GM18861 (cell line): ENCODE data around the gene CTSA.
"Not testable (repeated sequence)": the region's sequence is repeated elsewhere in the genome, so short reads cannot be mapped to it uniquely, and the experiment has no call there.

Experiments
- ATAC-seq: cut with Tn5 transposase; IDR thresholded peaks from one replicate; pipeline ENCODE4 v1.9.1; 2021; ENCODE audit not compliant: unreplicated experiment

Gene CTSA

DNA sequence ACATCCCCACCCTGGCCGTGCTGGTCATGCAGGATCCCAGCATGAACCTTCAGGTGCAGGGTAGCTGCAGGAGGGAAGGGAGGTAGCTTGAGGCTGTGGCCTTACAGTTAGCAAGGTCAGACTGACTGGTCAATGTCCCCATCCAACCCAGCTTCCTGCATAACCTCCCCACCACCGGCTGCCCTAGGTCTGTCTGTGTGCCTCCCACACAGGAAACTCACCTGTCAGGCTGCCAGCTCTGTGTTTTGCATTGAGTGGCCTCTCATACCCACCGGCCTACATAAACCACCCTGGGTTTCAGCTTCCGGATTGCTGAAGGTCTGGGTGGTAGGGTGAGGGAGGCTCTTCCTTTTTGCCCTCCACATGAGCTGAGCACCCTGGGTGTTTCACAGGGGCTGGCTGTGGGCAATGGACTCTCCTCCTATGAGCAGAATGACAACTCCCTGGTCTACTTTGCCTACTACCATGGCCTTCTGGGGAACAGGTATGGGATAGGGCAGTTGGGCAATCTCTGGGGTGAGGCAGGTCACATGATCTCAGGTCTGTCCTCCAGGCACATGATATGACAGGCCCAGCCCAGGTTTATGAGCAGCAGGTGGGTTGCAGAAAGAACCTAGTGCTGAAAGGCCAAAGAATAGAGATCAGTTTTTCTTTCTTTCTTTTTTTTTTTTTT is 1.8 kb downstream of the CTSA start:
- no peak for ATAC-seq

DNA sequence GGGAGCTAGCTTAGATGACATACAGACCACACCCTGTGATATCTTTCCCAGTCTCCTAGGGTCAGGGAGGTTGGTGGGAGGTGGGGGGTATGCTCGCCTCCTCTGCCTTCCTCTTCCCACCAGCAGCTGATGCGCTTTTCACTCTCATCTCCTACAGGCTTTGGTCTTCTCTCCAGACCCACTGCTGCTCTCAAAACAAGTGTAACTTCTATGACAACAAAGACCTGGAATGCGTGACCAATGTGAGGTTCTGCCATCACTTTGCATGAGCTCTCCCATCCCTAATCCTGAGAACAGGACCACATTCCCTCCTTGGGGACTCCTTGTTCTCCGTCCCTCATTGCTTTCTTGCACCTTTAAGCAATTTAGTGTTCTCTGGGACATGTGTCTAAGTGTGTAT is 2.7 kb downstream of the CTSA start:
- ATAC-seq = no peak

DNA sequence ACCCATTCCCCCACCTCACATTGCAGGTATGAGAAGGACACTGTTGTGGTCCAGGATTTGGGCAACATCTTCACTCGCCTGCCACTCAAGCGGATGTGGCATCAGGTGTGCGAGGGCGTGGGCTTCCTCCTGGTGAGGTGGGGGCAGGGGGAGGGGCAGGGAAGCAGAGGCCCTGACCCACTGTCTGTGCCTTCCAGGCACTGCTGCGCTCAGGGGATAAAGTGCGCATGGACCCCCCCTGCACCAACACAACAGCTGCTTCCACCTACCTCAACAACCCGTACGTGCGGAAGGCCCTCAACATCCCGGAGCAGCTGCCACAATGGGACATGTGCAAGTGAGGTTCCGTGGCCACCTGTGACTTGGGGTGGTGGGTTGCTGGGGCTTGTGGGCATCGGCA is 3.7 kb downstream of the CTSA start:
- no peak for ATAC-seq

DNA sequence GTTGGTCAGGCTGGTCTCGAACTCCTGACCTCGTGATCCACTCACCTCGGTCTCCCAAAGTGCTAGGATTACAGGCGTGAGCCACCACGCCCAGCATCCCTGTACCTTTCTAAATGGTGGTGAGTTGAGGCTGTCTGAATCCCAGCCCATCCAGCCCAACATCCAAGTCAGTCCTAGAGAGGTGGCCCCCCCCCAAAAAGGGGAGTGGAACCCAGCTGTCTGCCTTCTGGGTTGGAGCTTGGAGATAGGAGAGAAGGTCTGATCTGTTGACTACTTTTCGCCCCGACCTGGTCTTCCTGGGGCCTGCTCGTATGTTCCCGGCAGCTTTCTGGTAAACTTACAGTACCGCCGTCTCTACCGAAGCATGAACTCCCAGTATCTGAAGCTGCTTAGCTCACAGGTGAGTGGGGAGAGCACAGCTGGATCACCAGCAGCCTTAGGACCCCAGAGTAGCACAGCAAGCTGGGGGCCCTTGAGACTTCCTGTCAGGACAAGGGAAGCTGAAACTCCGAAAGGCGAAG is 5.6 kb downstream of the CTSA start:
- no peak for ATAC-seq

DNA sequence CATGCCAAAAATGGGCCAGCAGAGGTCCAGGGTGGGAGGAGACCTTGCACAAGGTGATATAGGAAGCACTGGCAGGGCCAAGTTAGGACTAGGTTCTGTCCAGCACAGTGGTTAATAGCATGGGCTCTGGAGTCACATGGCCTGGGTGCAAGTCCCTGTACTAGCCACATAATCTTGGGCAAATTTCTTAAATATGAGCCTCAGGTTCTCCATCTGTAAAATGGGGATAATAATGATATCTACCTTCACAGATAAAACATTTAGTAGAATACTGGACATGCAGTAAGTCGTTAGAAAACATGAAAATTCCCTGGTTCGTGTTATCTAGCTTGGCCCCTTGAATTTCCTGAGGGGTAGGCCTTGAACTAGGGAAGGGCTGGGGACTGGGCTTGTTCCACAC is 6.2 kb downstream of the CTSA start:
- no peak for ATAC-seq

DNA sequence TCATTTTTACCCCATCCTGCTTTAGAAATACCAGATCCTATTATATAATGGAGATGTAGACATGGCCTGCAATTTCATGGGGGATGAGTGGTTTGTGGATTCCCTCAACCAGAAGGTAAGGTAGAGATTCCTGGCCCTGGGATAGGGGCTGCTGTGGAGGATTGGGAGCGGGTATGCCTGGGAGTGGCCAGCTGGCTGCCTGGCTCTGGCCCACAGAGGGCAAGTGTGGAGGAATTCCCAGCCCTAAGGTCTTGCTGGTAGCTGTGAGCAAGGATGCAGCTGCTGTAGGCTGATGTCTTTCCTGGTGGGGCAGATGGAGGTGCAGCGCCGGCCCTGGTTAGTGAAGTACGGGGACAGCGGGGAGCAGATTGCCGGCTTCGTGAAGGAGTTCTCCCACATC is 6.6 kb downstream of the CTSA start:
- ATAC-seq = no peak

DNA sequence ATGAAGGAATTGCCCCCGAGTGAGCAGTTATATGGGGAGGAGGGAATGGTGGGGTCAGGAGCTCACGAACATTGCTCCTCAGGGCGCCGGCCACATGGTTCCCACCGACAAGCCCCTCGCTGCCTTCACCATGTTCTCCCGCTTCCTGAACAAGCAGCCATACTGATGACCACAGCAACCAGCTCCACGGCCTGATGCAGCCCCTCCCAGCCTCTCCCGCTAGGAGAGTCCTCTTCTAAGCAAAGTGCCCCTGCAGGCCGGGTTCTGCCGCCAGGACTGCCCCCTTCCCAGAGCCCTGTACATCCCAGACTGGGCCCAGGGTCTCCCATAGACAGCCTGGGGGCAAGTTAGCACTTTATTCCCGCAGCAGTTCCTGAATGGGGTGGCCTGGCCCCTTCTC is 7.2 kb downstream of the CTSA start:
- no peak for ATAC-seq

DNA sequence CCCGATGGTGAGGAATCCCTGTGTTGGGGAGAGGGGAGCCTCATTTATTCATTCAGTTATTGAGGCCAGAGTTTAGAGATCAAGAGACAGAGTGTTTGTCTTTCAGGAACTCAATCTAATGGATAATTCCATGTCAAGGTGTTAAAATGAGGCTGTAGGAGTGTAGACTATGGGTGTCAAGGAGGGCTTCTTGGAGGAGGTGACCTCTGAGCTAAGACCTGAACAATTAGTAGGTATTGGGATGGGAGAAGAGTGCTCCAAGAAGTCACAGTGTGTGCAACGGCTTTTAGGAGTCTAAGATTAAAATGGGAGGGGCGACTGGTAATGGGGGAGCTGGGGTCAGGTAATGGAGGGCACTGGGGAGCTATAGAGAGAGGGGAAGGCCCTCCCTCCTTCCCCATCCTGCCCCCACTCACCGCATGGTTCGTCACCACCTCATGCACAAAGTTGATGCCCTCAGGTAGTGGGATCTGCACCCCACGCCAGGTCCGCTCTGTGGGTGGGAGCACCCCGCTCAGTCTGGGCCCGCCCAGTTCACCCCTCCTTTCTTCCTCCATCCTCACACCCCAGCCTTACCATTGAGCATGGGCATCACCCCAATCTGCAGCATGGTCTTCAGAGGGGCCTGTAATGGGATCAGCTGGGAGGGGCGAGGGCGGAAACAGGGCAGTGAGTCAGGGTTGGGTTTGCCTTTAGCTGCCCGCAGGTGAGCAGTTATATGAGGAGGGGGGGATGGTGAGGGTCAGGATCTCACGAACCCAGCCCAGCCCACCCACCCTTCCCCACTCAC is 8.1 kb downstream of the CTSA start:
- no peak for ATAC-seq

DNA sequence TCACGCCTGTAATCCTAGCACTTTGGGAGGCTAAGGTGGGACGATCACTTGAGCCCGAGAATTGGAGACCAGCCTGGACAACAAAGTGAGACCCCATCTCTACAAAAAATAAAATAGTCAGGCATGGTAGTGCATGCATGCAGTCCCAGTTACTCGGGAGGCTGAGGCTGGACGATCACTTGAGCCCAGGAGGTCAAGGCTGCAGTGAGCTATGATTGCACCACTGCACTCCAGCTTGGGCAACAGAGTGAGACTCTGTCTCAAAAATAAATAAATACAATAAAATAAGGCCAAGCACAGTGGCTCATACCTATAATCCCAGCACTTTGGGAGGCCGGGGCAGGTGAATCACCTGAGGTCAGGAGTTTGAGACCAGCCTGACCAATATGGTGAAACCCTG is 10.2 kb downstream of the CTSA start:
- ATAC-seq = not testable (repeated sequence)

DNA sequence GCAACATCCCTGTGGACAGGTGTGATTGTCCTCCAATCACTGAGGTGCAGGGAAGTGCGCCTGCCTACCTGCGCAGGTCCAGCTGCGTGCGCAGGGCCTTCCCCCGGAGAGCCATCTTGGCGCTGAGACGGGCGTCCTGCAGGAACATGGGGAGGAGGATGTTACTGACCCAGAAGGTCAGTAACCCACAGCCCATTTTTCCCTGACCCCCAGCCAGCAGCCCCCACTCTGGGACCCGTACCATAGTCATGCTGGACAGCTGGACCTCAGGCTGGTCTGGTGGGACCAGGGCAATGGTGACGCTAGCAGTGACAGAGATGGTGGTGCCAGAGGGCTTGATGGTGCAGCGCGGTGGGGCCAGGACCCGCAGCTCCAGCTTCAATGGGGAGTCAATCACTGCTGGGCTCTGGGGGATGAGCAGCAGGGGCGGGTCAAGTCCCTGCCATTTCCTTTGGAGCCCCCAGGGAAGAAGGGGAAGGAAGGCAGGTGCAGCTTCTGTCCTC is 11.1 kb downstream of the CTSA start:
- no peak for ATAC-seq

DNA sequence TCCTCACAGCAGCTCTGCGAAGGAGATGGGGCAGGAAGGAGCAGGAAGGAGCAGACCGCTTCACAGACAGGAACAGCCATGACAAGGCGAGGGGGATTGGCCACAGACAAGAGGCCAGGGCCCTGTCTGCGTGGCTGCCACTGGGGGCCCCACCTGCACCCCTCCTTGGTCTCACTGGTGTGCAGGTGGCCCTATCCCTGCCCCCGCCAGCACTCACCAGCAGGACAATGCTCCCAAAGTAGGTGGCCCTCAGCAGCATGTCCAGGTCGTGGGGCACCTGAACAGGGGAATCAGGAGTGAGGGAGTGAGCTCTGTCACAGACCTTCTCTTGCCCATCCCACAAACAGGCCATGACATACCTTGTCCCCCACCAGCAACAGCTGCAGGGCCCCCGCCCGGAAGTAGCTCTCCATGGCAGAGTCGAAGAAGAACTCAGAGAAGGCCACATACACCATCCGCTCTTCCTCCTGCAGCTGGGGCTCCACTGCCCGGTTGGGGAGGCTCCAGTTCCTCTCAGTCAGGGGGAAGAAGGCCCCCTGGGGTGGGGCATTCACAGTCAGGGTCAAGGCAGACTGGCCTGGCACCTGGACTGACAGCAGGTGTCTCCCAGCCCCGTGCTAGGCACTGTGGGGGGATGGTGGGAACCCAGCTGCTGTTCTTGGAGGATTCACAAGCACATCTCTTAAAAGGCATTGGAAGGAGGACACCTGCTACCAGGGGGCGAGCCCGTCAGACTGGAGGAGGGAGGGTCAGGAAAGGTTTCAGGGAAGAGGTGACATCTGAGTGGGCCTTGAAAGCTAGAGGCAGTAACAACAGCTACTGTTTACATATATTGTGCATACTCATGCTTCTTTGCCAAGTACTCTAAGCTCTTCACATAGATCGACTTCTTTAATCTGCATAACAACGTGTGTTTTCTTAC is 13.7 kb downstream of the CTSA start:
- no peak for ATAC-seq

DNA sequence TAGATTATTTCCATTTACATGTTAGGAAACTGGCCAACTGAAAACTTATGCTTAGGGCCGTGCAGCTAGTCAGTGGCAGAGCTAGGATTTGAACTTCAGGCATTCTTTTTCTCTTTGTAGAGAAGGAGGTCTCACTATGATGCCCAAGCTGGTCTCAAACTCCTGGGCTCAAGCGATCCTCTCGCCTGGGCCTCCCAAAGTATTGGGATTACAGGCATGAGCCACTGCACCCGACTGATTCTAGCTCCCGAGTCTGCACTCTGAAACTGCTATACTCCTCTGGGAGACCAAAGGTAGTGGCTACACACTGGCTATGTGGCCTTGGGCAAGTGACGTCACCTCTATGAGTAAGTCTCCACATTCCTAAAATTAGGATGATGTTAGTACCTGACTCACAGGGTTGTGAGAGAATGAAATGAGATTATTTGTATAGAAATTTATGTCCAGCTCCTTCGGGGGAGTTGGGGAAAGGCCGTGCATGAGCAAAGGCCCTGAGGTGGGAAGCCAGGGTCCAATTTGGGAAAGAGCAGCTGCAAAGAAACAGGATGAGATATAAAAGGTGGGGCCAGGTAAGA is 14.5 kb downstream of the CTSA start:
- no peak for ATAC-seq

DNA sequence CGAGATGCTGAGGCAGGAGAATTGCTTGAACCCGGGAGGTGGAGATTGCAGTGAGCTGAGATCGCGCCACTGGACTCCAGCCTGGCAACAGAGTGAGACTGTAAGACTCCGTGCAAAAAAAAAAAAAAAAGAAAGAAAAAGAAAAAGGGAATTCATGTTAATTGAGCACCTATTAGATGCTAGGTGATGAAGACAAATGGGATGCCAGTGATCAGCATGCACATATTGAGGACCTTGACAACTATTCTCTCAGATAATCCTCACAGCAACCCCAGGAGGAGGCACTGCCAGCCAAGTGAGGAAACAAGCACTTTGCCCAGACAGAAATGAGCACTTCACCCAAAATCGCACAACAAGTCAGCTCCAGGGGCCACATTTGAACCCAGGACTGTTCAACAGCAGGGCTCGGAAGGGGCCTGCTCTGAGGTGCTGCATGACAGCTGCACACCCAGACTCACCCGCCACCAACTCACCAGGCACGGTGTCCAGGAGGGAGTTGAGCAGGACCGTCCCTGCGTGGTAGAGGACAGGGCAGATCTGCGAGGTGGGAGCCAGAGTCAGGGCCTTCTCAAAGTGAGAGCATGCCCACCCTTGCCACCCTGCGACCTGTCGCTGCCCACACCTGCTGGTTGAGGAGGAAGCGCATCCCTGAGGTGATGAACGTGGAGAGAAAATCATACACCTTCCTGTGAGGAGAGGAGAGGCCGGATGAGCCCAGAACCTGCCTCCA is 16.2 kb downstream of the CTSA start:
- no peak for ATAC-seq

DNA sequence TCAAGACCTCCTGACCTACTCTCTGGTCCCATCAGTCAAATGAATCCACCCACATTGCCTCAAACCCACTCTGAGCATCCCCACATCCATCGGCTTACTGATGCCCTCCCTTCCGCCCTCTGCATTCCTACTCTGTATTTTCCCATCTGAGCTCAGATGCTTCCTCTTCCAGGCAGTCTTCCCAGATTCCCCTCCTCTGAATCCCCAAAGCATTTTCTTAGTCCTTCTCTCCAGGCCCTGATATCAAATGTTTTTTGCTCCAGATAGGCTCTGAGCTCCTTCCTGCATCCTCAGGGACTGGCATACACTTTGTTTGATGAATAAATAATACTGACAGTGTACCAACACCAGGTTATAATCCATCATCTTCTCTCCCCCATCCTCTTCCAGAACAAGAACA is 16.9 kb downstream of the CTSA start:
- no peak for ATAC-seq

DNA sequence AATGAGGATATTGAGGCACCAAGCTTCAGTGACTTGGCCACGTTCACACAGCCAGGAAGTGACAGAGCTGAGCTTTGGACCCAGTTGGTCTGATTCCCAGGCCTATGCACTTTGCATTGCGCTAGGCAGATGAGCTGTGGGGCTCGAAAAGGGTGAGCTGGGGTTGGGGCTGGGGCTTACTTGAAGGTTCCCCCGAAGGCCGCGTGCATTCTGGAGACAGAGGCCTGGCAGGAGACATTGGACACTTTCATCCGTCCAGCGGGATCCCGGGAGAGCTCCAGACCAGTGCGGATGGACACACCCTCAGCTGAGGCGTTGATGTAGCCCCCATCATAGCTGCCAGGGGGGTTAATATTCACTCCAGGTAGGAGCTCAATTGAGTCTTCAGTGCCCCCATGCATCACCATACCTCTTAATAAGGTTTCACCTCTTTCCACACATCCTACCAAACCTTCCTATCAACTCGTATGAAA is 18.2 kb downstream of the CTSA start:
- ATAC-seq = no peak

DNA sequence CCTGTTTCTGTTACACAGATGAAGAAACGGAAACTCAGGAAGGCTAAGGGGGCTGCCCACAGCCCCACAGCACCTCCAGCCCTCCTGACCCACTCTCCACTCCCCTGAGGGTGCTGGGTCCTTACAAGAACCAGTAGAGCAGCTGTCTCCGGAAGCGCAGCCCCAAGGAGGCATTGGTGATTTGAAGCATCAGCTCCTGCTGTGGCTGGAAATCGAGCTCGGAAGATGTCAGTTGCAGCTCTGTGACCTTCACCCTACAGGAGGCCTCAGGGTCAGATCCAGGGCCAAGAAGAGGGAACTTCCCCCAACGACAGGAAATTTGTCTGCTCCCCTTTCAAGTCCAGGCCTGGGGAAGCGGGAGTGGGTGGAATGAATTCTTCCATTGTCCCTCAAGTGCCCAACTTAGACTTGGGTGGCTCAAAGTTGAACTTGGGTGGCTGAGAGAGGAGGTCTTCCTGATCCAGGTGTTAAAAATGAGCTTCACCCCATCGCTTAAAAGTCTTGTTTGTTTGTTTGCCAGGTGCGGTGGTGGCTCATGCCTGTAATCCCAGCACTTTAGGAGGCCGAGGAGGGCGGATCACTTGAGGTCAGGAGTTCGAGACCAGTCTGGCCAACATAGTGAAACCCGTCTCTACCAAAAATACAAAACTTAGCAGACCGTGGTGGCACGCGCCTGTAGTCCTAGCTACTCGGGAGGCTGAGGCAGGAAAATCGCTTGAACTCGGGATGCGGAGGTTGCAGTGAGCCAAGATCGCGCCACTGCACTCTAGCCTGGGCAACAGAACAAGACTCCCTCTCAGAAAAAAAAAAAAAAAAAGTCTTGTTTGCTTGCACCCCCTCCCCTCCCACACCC is 18.9 kb downstream of the CTSA start:
- ATAC-seq = no peak

DNA sequence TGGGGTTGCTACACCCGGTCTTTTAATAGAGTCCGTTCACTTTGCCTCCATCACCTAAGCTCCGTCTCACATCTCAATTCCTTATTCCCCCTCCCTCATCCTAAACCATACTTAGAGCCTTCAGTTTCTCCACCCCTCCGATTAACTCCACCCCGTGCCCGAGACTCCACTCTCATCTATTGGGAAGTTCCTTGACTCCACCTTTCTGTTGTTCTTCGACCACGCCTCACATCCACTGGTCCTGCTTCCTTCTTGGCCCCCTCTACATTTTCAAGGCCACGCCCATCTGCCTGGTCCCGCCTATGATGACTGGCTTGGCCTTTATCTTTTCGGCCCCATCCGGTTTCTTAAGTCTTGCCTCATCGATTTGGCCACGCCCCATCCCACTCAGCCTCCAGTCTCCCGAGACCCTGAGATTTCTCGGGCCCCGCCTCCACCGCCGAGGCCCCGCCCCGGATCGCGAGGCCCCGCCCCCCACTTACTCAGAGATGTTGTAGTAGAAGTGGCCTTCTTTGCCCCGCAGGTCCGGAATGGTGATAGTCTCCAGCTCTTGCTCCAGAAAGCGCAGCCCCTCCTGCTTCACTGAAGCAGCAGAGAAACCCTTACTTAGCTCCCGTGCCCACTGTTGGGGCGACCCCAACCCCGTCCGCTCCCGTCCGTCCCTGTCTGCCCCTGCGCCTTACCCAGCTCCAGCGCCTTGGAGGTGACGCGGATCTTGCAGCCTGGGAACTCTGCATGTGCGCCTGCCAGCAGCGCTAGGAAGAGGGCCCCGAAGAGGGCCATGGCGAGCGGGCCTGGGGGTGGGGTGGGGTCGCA is 19.7 kb downstream of the CTSA start:
- peak; percentile 78 for ATAC-seq
